GM06990 (cell line): ENCODE results near the gene CTSD.

Source experiments
- DNase-seq: peaks from one replicate; pipeline ENCODE4 v3.0.0-alpha.2; 2011; ENCODE audit not compliant: insufficient read length; ENCODE audit errors: extremely low read depth
- H3K27me3 ChIP-seq: replicated peaks from 2 replicates; pipeline ENCODE4 v1.6.0; 2011; ENCODE audit warnings: low read length; ENCODE audit not compliant: control insufficient read depth, insufficient read depth
- H3K36me3 ChIP-seq: 2 replicates; pipeline ENCODE4 v1.5.1; 2011; ENCODE audit warnings: low read length; ENCODE audit not compliant: control insufficient read depth, insufficient read depth
- H3K4me3 ChIP-seq: replicated peaks from 2 replicates; pipeline ENCODE4 v1.5.1; 2011; ENCODE audit warnings: low read depth, mild to moderate bottlenecking, control low read depth, low read length
- CTCF ChIP-seq: IDR thresholded peaks from 2 replicates; pipeline ENCODE4 v1.5.1; 2011; ENCODE audit warnings: low read length, control low read depth, mild to moderate bottlenecking, inconsistent platforms; ENCODE audit not compliant: insufficient read depth, poor library complexity, severe bottlenecking

Gene CTSD

GRCh38 chr11:1739576-1739975, 24.2 kb downstream of the CTSD start:
- no peak overlapping the region for H3K4me3 ChIP-seq
- H3K36me3 ChIP-seq: no peaks in the 10 kb centered on the region
- no peak for DNase-seq
- H3K27me3 ChIP-seq: no peaks in the 10 kb centered on the region
- TF ChIP-seq CTCF: no peak

GRCh38 chr11:1738380-1738779, 25.3 kb downstream of the CTSD start:
- Histone ChIP-seq H3K27me3 (no peaks in the 10 kb centered on the region), H3K36me3 (no peaks in the 10 kb centered on the region), H3K4me3 (no peak overlapping the region)
- TF ChIP-seq CTCF: no peak
- DNase-seq: no peak

- TF ChIP-seq CTCF: no peak
- no peak for DNase-seq
- Histone ChIP-seq H3K27me3 (no peaks in the 10 kb centered on the region), H3K4me3 (no peak overlapping the region), H3K36me3 (no peaks in the 10 kb centered on the region)
Measured at GRCh38 chr11:1737080-1737757, 26.5 kb downstream of the CTSD start.

GRCh38 chr11:1736447-1736992, 27.2 kb downstream of the CTSD start:
- 0 out of 2 replicates have a peak, but pooled peaks cover under 1% of the 10 kb centered on the region for H3K27me3 ChIP-seq
- no peak overlapping the region for H3K4me3 ChIP-seq
- no peaks in the 10 kb centered on the region for H3K36me3 ChIP-seq
- DNase-seq: no peak
- no peak for TF ChIP-seq CTCF

- peaks cover 1% of the 10 kb centered on the region; the same call in 1 of the 2 replicates for H3K27me3 ChIP-seq
- no peak for TF ChIP-seq CTCF
- no peaks in the 10 kb centered on the region for H3K36me3 ChIP-seq
- H3K4me3 ChIP-seq: no peak overlapping the region
- no peak for DNase-seq
Measured at GRCh38 chr11:1735271-1735670, 28.5 kb downstream of the CTSD start.
